Prostate gland (tissue), 2 donors: ENCODE measurements around the gene THSD8.

ENCODE experiments used
- CTCF ChIP-seq, 4 experiments: fragments of 200-600 bp in 2 of 4; fragments of 450-650 bp in 2 of 4; sonication (generic) in 2 of 4; IDR thresholded peaks; 1 replicate in 3 of 4; 2 replicates in 1 of 4; pipeline ENCODE4 v1.5.1; 2016 to 2019; ENCODE audit warnings: antibody characterized with exemption in 4 of 4, mild to moderate bottlenecking in 2 of 4, moderate library complexity in 2 of 4
- POLR2A ChIP-seq: fragments of 450-650 bp; IDR thresholded peaks from one replicate; pipeline ENCODE4 v1.6.1; 2016; ENCODE audit warnings: antibody characterized with exemption, mild to moderate bottlenecking
- POLR2AphosphoS5 ChIP-seq: sonication (generic); formaldehyde crosslinking; IDR thresholded peaks from one replicate; pipeline ENCODE4 v1.6.1; 2017; ENCODE audit warnings: antibody characterized with exemption

GRCh38 chr19:12766051-12766521 lies 35.8 kb upstream of the THSD8 start:
- TF ChIP-seq CTCF (IDR thresholded peaks at IDR 0.05) (peak; percentile 52 to 79 (median 70)), POLR2A (no peak), POLR2AphosphoS5 (peak; percentile 11)
